A549 (cell line): ENCODE measurements around the gene SNTG2. TPM values are rescaled to one million over a fixed set of nuclear protein-coding genes. Genes with fewer than 3 reads are reported as not detected.

Source experiments
- ATAC-seq, 2 experiments: fragments of 200-7000 bp in 1 of 2; fragments of >200 bp in 1 of 2; cut with Nextera tagmentation in 1 of 2; cut with Tn5 transposase in 1 of 2; 3 replicates each; pipeline versions ENCODE4 v1.8.0 to v1.9.1; 2018 to 2020; ENCODE audit warnings: mild to moderate bottlenecking in 1 of 2, moderate library complexity in 1 of 2
- CTCF ChIA-PET: fragments of 300-600 bp; sonication (Branson Sonifier 250); formaldehyde crosslinking; extraction: SDS; loops from one replicate; lab custom pipeline; 2021; ENCODE audit warnings: antibody characterized with exemption, inconsistent platforms; lab: Yijun Ruan, JAX
- POLR2A ChIA-PET: fragments of 350-600 bp; formaldehyde crosslinking; extraction: SDS; loops from one replicate; lab custom pipeline; 2021; ENCODE audit warnings: antibody characterized with exemption, inconsistent platforms; lab: Yijun Ruan, JAX
- DNase-seq, 2 experiments: peaks; one replicate each; pipeline versions ENCODE4 v3.0.0 to v3.0.0-alpha.2; 2011 to 2016; ENCODE audit warnings: low read depth in 1 of 2, low spot score in 1 of 2
- FAIRE-seq: peaks from 2 replicates; lab custom pipeline; 2011; peaks lifted over from hg19 to GRCh38; lab: Jason Lieb, UNC
- H3K27ac ChIP-seq, 2 experiments: fragments of >200 bp; sonication (Bioruptor Twin); formaldehyde crosslinking; 3 replicates each; pipeline ENCODE4 v1.5.1; 2016 to 2017
- H3K4me1 ChIP-seq: fragments of >200 bp; sonication (Bioruptor Twin); formaldehyde crosslinking; 3 replicates; pipeline ENCODE4 v1.6.1; 2016
- H3K4me2 ChIP-seq: fragments of >200 bp; sonication (Bioruptor Twin); formaldehyde crosslinking; 3 replicates; pipeline ENCODE4 v1.6.1; 2016
- H3K4me3 ChIP-seq: fragments of >200 bp; sonication (Bioruptor Twin); formaldehyde crosslinking; 3 replicates; pipeline ENCODE4 v1.5.1; 2016
- H3K9me3 ChIP-seq: fragments of >200 bp; sonication (Bioruptor Twin); formaldehyde crosslinking; 3 replicates; pipeline ENCODE4 v1.6.1; 2016
- ATOH8 ChIP-seq: fragments of 250-450 bp; sonication (Bioruptor Pico); IDR thresholded peaks from 2 replicates; pipeline ENCODE4 v1.5.0; 2020; ENCODE audit warnings: low read depth, mild to moderate bottlenecking, moderate library complexity
- BHLHE40 ChIP-seq: IDR thresholded peaks from 2 replicates; pipeline ENCODE4 v1.6.1; 2012; ENCODE audit warnings: low read depth, low read length, inconsistent platforms
- CEBPB ChIP-seq, 2 experiments: fragments of >200 bp in 1 of 2; sonication (Bioruptor Twin) in 1 of 2; formaldehyde crosslinking in 1 of 2; IDR thresholded peaks; 2 replicates each; pipeline ENCODE4 v1.6.1; 2012 to 2016
- CHD4 ChIP-seq: fragments of 200-600 bp; sonication (generic); IDR thresholded peaks from 2 replicates; pipeline ENCODE4 v1.6.1; 2016; ENCODE audit warnings: antibody characterized with exemption, mild to moderate bottlenecking, borderline replicate concordance
- CTCF ChIP-seq: fragments of >200 bp; sonication (Bioruptor Twin); formaldehyde crosslinking; IDR thresholded peaks from 3 replicates; pipeline ENCODE4 v1.5.1; 2016
- EHMT2 ChIP-seq: fragments of 200-600 bp; sonication (generic); IDR thresholded peaks from 2 replicates; pipeline ENCODE4 v1.6.1; 2016; ENCODE audit warnings: antibody characterized with exemption, low read depth, mild to moderate bottlenecking, moderate library complexity
- ELK1 ChIP-seq: fragments of 150-350 bp; IDR thresholded peaks from 2 replicates; pipeline ENCODE4 v1.6.1; 2014; ENCODE audit warnings: low read depth, mild to moderate bottlenecking, low read length
- ESRRA ChIP-seq: fragments of 150-350 bp; IDR thresholded peaks from 2 replicates; pipeline ENCODE4 v1.6.1; 2014; ENCODE audit warnings: mild to moderate bottlenecking, low read length, borderline replicate concordance
- HES2 ChIP-seq: fragments of >200 bp; sonication (Bioruptor Twin); formaldehyde crosslinking; IDR thresholded peaks from 2 replicates; pipeline ENCODE4 v1.6.1; 2016
- HOXA7 ChIP-seq: fragments of 250-450 bp; sonication (Bioruptor Pico); IDR thresholded peaks from 2 replicates; pipeline ENCODE4 v1.5.0; 2020; ENCODE audit warnings: mild to moderate bottlenecking, moderate library complexity
- KDM1A ChIP-seq: fragments of 200-600 bp; sonication (generic); IDR thresholded peaks from 2 replicates; pipeline ENCODE4 v1.6.1; 2016; ENCODE audit warnings: low read depth, mild to moderate bottlenecking
- MAFK ChIP-seq: fragments of 450-650 bp; IDR thresholded peaks from 2 replicates; pipeline ENCODE4 v1.6.1; 2014; ENCODE audit not compliant: partially characterized antibody
- MAZ ChIP-seq: fragments of 150-350 bp; IDR thresholded peaks from 2 replicates; pipeline ENCODE4 v1.6.1; 2014; ENCODE audit warnings: antibody characterized with exemption, low read depth, low read length, borderline replicate concordance
- MYC ChIP-seq: IDR thresholded peaks from 2 replicates; pipeline ENCODE4 v1.6.1; 2012; ENCODE audit warnings: mild to moderate bottlenecking, inconsistent platforms, low read length, improper control_type of control experiment, borderline replicate concordance
- NPAS2 ChIP-seq: fragments of 250-450 bp; sonication (Bioruptor Pico); IDR thresholded peaks from 2 replicates; pipeline ENCODE4 v1.8.0; 2022; ENCODE audit warnings: mild to moderate bottlenecking, moderate library complexity, borderline replicate concordance
- NR3C1 ChIP-seq: fragments of >200 bp; sonication (Bioruptor Twin); formaldehyde crosslinking; IDR thresholded peaks from 3 replicates; pipeline ENCODE4 v1.6.1; 2017
- POLR2AphosphoS2 ChIP-seq: conservative IDR thresholded peaks from 2 replicates; pipeline ENCODE4 v1.6.1; 2012; ENCODE audit warnings: low read length, improper control_type of control experiment, inconsistent platforms
- RAD21 ChIP-seq, 2 experiments: fragments of >200 bp in 1 of 2; sonication (Bioruptor Twin) in 1 of 2; formaldehyde crosslinking in 1 of 2; IDR thresholded peaks in 1 of 2; conservative IDR thresholded peaks in 1 of 2; 2 replicates in 1 of 2; 3 replicates in 1 of 2; pipeline ENCODE4 v1.6.1; 2012 to 2018; ENCODE audit warnings: inconsistent platforms in 1 of 2
- RARB ChIP-seq: fragments of 250-450 bp; sonication (Bioruptor Pico); IDR thresholded peaks from 2 replicates; pipeline ENCODE4 v1.8.0; 2021; ENCODE audit warnings: mild to moderate bottlenecking, moderate library complexity
- SMC3 ChIP-seq: fragments of >200 bp; sonication (Bioruptor Twin); formaldehyde crosslinking; IDR thresholded peaks from 3 replicates; pipeline ENCODE4 v1.6.1; 2018; ENCODE audit warnings: inconsistent platforms
- ZFP36 ChIP-seq: fragments of 450-650 bp; IDR thresholded peaks from 2 replicates; pipeline ENCODE4 v1.6.1; 2014; ENCODE audit warnings: borderline replicate concordance; ENCODE audit not compliant: partially characterized antibody
- WGBS: methylation state at CpG from one replicate; pipeline ENCODE4 v1.1.6; 2017; ENCODE audit errors: missing lambda C conversion rate; 5-methylcytosine and 5-hydroxymethylcytosine counted together
- polyA plus RNA-seq, 4 experiments: library from polyadenylated mRNA; depleted of rRNA in 3 of 4; stranded (reverse); fragments of >200 nt; fragmentation: RNase III in 1 of 4; extraction: RNeasy Plus Mini Kit Qiagen cat#74134 plus additional on column Dnase treatment in 1 of 4; gene quantifications; 2 replicates in 3 of 4; 3 replicates in 1 of 4; pipeline ENCODE4 v1.2.3, GENCODE V29; 2011 to 2017
- TF ChIP-seq, protein P1 (sequence below): fragments of 200-600 bp; sonication (generic); IDR thresholded peaks from 2 replicates; pipeline ENCODE4 v1.6.1; 2016; ENCODE audit warnings: antibody characterized with exemption, mild to moderate bottlenecking, moderate library complexity
- TF ChIP-seq, protein P2 (sequence below): IDR thresholded peaks from 2 replicates; pipeline ENCODE4 v1.6.1; 2012
- TF ChIP-seq, protein P3 (sequence below): fragments of 450-650 bp; IDR thresholded peaks from 2 replicates; pipeline ENCODE4 v1.6.1; 2014; ENCODE audit warnings: antibody characterized with exemption

Gene SNTG2
- polyA plus RNA-seq, 2 of the 4 experiments (the other 2 are of a cell fraction), result not detected

GRCh38 chr2:1367601-1368000 lies 417.0 kb downstream of the SNTG2 start:
- WGBS, result under 1% methylated on average over 7 of the region's 9 CpGs
- ATAC-seq (no peak), DNase-seq (no peak), FAIRE-seq (no peak)
- Histone ChIP-seq H3K4me2 (no peak overlapping the region), H3K4me3 (no peak overlapping the region), H3K27ac (no peak overlapping the region), H3K4me1 (no peaks in the 10 kb centered on the region), H3K9me3 (no peaks in the 10 kb centered on the region)
- TF ChIP-seq MAFK (no peak), CTCF (no peak), CEBPB (IDR thresholded peaks at IDR 0.05) (no peak), ELK1 (no peak), RARB (CRISPR knock-in tag) (no peak), ZFP36 (no peak), EHMT2 (no peak), NR3C1 (no peak), RAD21 (conservative IDR thresholded peaks at IDR 0.05 in 1 of 2, IDR thresholded peaks at IDR 0.05 in 1 of 2) (no peak)
- TF ChIP-seq, protein P1, sequence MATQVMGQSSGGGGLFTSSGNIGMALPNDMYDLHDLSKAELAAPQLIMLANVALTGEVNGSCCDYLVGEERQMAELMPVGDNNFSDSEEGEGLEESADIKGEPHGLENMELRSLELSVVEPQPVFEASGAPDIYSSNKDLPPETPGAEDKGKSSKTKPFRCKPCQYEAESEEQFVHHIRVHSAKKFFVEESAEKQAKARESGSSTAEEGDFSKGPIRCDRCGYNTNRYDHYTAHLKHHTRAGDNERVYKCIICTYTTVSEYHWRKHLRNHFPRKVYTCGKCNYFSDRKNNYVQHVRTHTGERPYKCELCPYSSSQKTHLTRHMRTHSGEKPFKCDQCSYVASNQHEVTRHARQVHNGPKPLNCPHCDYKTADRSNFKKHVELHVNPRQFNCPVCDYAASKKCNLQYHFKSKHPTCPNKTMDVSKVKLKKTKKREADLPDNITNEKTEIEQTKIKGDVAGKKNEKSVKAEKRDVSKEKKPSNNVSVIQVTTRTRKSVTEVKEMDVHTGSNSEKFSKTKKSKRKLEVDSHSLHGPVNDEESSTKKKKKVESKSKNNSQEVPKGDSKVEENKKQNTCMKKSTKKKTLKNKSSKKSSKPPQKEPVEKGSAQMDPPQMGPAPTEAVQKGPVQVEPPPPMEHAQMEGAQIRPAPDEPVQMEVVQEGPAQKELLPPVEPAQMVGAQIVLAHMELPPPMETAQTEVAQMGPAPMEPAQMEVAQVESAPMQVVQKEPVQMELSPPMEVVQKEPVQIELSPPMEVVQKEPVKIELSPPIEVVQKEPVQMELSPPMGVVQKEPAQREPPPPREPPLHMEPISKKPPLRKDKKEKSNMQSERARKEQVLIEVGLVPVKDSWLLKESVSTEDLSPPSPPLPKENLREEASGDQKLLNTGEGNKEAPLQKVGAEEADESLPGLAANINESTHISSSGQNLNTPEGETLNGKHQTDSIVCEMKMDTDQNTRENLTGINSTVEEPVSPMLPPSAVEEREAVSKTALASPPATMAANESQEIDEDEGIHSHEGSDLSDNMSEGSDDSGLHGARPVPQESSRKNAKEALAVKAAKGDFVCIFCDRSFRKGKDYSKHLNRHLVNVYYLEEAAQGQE, result no peak
- POLR2A ChIA-PET, result no interaction called here
- CTCF ChIA-PET, result no interaction called here

DNA sequence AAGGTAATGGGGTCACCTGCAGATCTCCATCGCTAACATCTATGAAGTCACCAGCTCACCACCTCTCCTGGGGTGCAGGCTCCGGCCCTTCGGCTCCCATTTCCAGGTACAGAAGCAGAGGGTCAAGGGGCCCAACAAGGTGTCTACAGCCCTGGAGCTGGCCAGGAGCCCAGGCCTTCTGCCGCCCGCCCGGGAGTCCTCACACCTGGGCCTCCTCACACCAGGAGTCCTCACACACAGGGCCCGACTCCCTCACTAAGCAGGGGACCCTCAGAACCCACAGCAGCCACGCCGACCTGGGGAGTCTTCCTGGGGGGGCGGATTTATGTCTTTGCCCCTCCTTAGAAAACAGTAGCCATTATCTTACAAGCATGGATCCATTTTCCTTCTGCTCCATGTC lies 419.3 kb downstream of the SNTG2 start:
- H3K4me1 ChIP-seq, result no peaks in the 10 kb centered on the region
- ChIA-PET CTCF (no interaction called here), POLR2A (no interaction called here)
- 39% methylated on average over 10 of the region's 10 CpGs for WGBS
- ATAC-seq (no peak), FAIRE-seq (no peak), DNase-seq (no peak)
- H3K27ac ChIP-seq, result no peak overlapping the region
- no peak overlapping the region for H3K4me3 ChIP-seq
- no peak overlapping the region for H3K4me2 ChIP-seq
- no peaks in the 10 kb centered on the region for H3K9me3 ChIP-seq
- TF ChIP-seq ATOH8 (CRISPR knock-in tag) (no peak), SMC3 (no peak), RAD21 (conservative IDR thresholded peaks at IDR 0.05 in 1 of 2, IDR thresholded peaks at IDR 0.05 in 1 of 2) (no peak), NPAS2 (CRISPR knock-in tag) (no peak), CEBPB (IDR thresholded peaks at IDR 0.05) (no peak), KDM1A (no peak), BHLHE40 (no peak), MYC (no peak), HOXA7 (CRISPR knock-in tag) (no peak), HES2 (no peak), MAZ (no peak), ESRRA (no peak), CHD4 (no peak), NR3C1 (no peak), POLR2AphosphoS2 (no peak)
- TF ChIP-seq, protein P2, sequence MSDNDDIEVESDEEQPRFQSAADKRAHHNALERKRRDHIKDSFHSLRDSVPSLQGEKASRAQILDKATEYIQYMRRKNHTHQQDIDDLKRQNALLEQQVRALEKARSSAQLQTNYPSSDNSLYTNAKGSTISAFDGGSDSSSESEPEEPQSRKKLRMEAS, result no peak
- TF ChIP-seq, protein P3, sequence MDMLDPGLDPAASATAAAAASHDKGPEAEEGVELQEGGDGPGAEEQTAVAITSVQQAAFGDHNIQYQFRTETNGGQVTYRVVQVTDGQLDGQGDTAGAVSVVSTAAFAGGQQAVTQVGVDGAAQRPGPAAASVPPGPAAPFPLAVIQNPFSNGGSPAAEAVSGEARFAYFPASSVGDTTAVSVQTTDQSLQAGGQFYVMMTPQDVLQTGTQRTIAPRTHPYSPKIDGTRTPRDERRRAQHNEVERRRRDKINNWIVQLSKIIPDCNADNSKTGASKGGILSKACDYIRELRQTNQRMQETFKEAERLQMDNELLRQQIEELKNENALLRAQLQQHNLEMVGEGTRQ, result no peak
- TF ChIP-seq, protein P1, result no peak
